Activated CD4-positive, alpha-beta memory T cell treated with anti-CD3 and anti-CD28 coated beads for 36 hours (primary cell): Measurements from ENCODE around the gene IL1R2. TPM values are rescaled to one million over a fixed set of nuclear protein-coding genes. Genes with fewer than 3 reads are reported as not detected.

Experiments
- CTCF ChIA-PET: fragments of 350-600 bp; sonication (Branson Sonifier 250); formaldehyde crosslinking; loops from one replicate; lab custom pipeline; 2021; ENCODE audit warnings: antibody characterized with exemption, inconsistent platforms; lab: Charles Lee
- POLR2A ChIA-PET: fragments of 350-600 bp; sonication (Branson Sonifier 250); formaldehyde crosslinking; loops from one replicate; lab custom pipeline; 2021; ENCODE audit warnings: antibody characterized with exemption; lab: Charles Lee
- DNase-seq: peaks from one replicate; pipeline ENCODE4 v3.0.0-alpha.2; 2020
- H3K27ac Mint-ChIP-seq: one replicate; pipeline ENCODE4 v1.8.0; 2021; ENCODE audit warnings: mixed read lengths
- H3K27me3 Mint-ChIP-seq: one replicate; pipeline ENCODE4 v1.8.0; 2021; ENCODE audit warnings: mixed read lengths
- H3K36me3 Mint-ChIP-seq: one replicate; pipeline ENCODE4 v1.8.0; 2021; ENCODE audit warnings: mixed read lengths
- H3K4me1 Mint-ChIP-seq: one replicate; pipeline ENCODE4 v1.8.0; 2021; ENCODE audit warnings: low read depth, mixed read lengths
- H3K4me3 Mint-ChIP-seq: one replicate; pipeline ENCODE4 v1.8.0; 2021; ENCODE audit warnings: mild to moderate bottlenecking, mixed read lengths
- H3K9me3 Mint-ChIP-seq: one replicate; pipeline ENCODE4 v1.8.0; 2021; ENCODE audit warnings: mixed read lengths
- intact Hi-C: fragments of 100-400 bp; cut with micrococcal nuclease; formaldehyde crosslinking; loops from one replicate; pipeline ENCODE4 v1.15.1; 2023
- total RNA-seq, 2 experiments: library from RNA; stranded (reverse); gene quantifications; one replicate each; pipeline ENCODE4 v1.2.3, GENCODE V29; 2021

IL1R2 gene
- total RNA-seq, 2 experiments from 2014 or later = 35.6 to 36.2 TPM

DNA sequence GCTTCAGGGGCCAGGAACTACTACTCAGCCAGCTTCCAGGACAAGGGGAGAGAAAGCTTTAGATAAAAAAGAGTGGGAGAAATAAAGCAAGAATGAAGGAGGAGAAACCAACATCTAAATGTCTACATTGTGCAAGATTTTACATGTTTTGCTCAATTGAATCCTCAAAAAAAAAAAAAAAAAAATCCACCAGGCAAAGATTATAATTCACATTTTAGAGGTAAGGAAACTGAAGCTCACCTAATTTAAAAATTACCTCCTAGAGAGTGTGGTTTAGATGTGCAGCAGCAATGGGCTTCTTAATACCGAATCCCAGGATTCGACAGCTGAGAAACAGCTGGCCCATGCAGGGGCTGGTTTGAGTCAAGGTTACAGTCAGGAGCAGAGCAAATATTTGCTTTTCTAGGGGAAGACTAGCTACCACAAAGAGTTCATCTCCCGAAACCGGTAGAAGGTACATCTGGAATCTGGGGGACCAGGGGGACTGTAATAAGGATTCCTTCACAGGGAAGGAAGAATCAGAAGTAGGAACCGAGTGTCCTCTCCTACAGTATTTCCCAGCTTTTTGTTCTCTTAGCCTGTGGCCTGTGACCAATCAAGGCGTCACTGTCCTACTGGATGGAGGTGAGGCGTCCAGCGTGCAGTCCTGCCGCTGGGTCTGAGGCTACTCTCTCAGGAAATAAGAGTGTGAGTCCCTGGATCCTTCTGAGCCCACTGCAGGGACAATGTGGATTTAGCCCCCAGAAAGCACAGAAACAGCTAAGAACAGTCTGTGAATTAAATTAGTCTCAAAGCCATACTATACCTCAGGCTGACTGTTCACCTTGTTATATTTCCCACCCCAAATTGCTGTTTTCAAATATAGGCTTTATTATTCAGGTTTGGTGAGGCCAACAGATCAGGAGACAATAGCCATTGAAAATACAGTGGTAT lies 42.3 kb downstream of the IL1R2 start:
- CTCF ChIA-PET = interaction anchor here (1.0 to 2.0 kb wide), 6 partner anchors 14 to 207 kb away, joined by 3 to 16 read pairs (median 6); no protein-coding TSS in a partner anchor
- no peak for DNase-seq
- intact Hi-C loops = no loop called here
- Mint-ChIP-seq H3K27ac (peak overlapping the region; percentile 71), H3K9me3 (no peaks in the 10 kb centered on the region), H3K27me3 (peaks cover 3% of the 10 kb centered on the region), H3K36me3 (peaks cover 2% of the 10 kb centered on the region), H3K4me1 (peaks cover 38% of the 10 kb centered on the region), H3K4me3 (no peak overlapping the region)
- POLR2A ChIA-PET = interaction anchor here (0.8 to 0.9 kb wide), 2 partner anchors 25 to 108 kb away, joined by 3 read pairs; partner anchors contain the start of gene IL1R1

DNA sequence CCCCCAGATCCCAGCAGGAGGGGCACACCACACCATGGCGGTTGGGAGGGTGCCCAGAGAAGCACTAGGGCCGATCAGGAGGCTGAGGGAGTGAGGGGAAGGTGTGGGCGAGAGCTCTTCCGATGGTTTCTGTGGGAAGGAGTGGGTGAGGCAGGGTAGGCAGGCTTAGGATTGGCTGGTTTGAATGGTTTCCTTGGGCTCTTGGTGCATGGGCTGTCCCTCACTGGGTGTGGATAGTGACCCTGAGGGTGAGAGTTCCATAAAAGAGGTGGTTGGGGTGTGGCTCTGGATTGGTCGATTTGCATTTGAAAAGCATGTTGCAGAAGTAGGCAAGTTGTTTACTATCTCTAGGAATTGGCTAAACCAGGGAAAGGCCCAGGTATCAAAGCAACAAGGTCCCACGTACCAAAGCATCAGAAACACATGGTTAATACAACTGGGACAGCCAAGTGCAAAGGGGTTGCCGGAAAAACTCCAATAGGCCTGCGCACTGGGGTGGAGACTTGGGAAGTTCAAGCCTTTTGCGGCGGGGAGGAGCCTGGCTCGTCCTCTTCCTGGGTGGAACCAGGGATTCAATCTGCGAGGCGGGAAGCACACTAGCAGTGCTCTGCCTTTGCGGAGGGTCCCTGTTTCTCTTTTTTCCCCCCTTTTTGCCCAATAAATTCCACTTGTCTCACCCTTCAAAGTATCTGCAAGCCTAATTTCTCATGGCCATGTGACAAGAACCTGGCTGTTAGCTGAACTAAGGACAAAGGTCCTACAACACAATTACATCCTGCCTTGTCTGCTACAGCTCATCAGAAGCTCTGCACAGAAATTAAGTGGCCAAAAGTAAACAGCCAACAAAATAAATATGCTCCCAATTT lies 43.2 kb downstream of the IL1R2 start:
- Mint-ChIP-seq H3K27me3 (peaks cover 3% of the 10 kb centered on the region), H3K36me3 (no peaks in the 10 kb centered on the region), H3K27ac (peak overlapping the region; percentile 71), H3K9me3 (no peaks in the 10 kb centered on the region), H3K4me1 (peaks cover 31% of the 10 kb centered on the region), H3K4me3 (no peak overlapping the region)
- ChIA-PET CTCF (interaction anchor here (0.7 to 2.0 kb wide), 3 partner anchors 14 to 29 kb away, joined by 3 to 16 read pairs (median 6); no protein-coding TSS in a partner anchor), POLR2A (interaction anchor here (0.9 kb wide), 1 partner anchor 24 kb away, joined by 3 read pairs; no protein-coding TSS in a partner anchor)
- intact Hi-C loops = no loop called here
- no peak for DNase-seq

DNA sequence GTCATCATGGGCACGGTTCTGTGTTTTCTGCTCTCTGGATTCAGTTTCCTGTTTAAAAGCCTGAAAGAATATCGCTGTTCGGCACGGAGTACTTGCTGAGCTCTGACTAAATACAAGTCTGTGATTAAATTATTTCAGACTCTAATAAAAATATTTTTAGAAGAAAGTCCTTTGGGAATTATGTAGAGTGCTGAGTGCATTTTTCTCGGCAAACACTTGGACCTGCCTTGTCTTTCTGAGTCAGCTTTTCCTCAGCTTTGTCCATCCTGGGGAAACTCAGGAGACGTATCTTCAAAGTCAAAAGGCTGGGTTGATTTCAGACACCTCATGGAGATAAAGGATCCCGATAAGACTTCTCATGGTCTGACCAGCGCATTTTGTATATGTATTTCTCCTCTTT lies 45.9 kb downstream of the IL1R2 start:
- ChIA-PET CTCF (interaction anchor here (0.8 to 2.2 kb wide), 3 partner anchors 18 to 406 kb away, joined by 4 to 8 read pairs (median 6); no protein-coding TSS in a partner anchor), POLR2A (no interaction called here)
- Mint-ChIP-seq H3K4me1 (peaks cover 33% of the 10 kb centered on the region), H3K36me3 (no peaks in the 10 kb centered on the region), H3K9me3 (no peaks in the 10 kb centered on the region), H3K27ac (no peak overlapping the region), H3K27me3 (peaks cover 12% of the 10 kb centered on the region), H3K4me3 (no peak overlapping the region)
- no peak for DNase-seq
- intact Hi-C loops = no loop called here

DNA sequence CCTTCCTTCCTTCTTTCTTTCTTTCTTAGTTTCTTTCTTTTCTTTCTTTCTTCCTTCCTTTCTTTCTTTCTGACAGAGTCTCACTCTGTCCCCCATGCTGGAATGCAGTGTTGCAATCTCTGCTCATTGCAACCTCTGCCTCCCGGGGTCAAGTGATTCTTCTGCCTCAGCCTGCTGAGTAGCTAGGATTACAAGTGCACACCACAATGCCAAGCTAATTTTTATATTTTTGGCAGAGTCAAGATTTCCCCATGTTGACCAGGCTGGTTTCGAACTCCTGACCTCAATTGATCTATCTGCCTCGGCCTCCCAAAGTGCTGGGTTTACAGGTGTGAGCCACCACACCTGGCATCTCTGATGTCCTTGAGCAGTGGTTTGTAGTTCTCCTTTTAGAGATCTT lies 48.5 kb downstream of the IL1R2 start:
- intact Hi-C loops = no loop called here
- CTCF ChIA-PET = interaction anchor here (1.6 kb wide), 1 partner anchor 200 kb away, joined by 5 read pairs; no protein-coding TSS in a partner anchor
- Mint-ChIP-seq H3K4me1 (peaks cover 16% of the 10 kb centered on the region), H3K27me3 (peaks cover 24% of the 10 kb centered on the region), H3K9me3 (no peaks in the 10 kb centered on the region), H3K36me3 (no peaks in the 10 kb centered on the region), H3K4me3 (no peak overlapping the region), H3K27ac (no peak overlapping the region)
- no peak for DNase-seq
- POLR2A ChIA-PET = interaction anchor here (1.1 kb wide), 1 partner anchor 12 kb away, joined by 3 read pairs; no protein-coding TSS in a partner anchor

DNA sequence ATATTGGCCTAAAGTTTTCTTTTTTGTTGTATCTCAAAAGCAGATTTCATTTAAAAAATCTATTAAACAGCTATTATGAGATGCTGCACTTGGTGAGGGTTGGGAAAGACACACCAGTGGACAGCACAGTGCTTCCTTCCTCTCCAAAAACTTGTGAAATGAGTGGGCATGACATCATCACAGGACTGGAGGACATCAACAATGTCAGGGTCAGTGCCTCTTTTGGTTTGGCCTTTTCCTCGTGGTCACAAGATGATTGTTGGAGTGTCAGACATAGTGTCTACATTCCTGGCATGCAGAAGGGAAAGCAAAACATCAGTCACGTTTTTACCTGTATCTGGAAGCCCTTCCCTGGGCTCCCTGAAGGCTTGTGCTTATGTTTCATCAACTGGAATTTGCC lies 49.6 kb downstream of the IL1R2 start:
- Mint-ChIP-seq H3K27me3 (peaks cover 33% of the 10 kb centered on the region), H3K4me3 (no peak overlapping the region), H3K27ac (no peak overlapping the region), H3K36me3 (no peaks in the 10 kb centered on the region), H3K4me1 (peaks cover 16% of the 10 kb centered on the region), H3K9me3 (no peaks in the 10 kb centered on the region)
- POLR2A ChIA-PET = no interaction called here
- CTCF ChIA-PET = interaction anchor here (0.6 to 1.6 kb wide), 2 partner anchors 143 to 199 kb away, joined by 3 to 5 read pairs; no protein-coding TSS in a partner anchor
- no peak for DNase-seq
- intact Hi-C loops = no loop called here

DNA sequence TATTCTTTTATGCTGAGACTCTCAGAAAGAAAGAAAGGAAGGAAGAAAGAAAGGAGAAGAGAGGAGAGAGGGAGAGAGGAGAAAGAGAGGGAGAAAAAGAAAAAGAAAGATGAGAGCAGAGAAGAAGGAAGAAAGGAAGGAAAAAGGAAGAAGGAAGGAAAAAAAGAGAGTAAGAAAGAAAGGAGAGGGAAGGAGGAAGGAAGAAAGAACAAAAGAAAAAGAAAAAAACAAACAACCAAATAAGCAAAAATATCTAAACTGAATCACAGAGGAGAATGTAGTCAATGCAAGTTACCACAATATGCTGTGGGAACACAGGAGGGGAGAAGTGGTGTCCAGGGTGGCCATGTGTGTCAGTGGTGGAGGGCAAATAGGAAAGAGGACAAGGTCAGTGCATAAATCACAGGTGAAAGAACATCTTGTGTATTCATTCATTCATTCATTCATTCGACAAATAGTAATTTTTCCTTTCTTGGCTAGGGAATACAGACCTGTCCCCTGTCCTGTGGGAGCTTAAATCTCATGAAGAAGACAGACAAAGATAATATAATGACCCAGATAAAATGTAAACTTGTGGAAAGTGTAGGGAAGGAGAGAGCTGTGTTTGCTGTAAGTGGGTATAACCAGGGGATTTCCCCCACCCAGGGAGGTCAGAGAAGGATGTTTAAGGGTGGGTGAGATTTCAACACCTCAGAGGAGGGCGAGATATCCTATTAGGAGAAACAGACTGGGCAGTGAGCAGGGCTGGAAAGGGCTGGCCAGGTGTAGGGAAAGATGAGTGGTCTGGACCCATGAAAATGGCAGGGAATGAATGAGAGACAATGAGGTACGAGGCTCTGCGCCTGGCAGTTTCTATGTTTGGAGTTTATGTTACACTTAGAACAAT lies 50.7 kb downstream of the IL1R2 start:
- H3K4me3 Mint-ChIP-seq = no peak overlapping the region
- CTCF ChIA-PET = no interaction called here
- intact Hi-C loops = no loop called here

DNA sequence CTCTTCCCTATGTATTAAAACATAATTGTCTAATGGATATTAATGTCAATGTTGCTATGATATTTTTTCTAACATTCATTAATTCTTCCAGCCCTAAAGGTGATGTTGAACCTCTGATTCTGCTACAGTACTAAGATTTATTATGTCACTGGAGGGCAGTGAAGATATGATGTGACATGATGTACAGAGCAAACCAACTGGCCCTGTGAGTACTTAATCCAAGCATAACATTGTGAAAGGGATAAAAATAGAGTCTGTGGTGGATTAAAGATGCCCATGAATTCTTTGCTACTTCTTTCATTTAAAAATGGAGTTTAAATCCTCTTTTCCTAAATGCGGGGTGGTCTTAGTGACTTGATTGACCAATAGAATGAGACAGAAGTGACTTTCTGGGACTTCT lies 51.8 kb downstream of the IL1R2 start:
- Mint-ChIP-seq H3K36me3 (peaks cover 2% of the 10 kb centered on the region), H3K9me3 (no peaks in the 10 kb centered on the region), H3K27ac (no peak overlapping the region), H3K4me1 (peaks cover 16% of the 10 kb centered on the region), H3K4me3 (no peak overlapping the region), H3K27me3 (peaks cover 43% of the 10 kb centered on the region)
- ChIA-PET CTCF (interaction anchor here (0.9 to 2.4 kb wide), 3 partner anchors 13 to 197 kb away, joined by 3 to 6 read pairs (median 4); no protein-coding TSS in a partner anchor), POLR2A (no interaction called here)
- no peak for DNase-seq
- intact Hi-C loops = no loop called here

More for the DNA sequence above, 50.7 kb downstream of the IL1R2 start:
- POLR2A ChIA-PET = no interaction called here
- DNase-seq = no peak
- Mint-ChIP-seq H3K4me1 (peaks cover 16% of the 10 kb centered on the region), H3K27ac (no peak overlapping the region), H3K9me3 (no peaks in the 10 kb centered on the region), H3K27me3 (peaks cover 41% of the 10 kb centered on the region), H3K36me3 (peaks cover under 1% of the 10 kb centered on the region)

DNA sequence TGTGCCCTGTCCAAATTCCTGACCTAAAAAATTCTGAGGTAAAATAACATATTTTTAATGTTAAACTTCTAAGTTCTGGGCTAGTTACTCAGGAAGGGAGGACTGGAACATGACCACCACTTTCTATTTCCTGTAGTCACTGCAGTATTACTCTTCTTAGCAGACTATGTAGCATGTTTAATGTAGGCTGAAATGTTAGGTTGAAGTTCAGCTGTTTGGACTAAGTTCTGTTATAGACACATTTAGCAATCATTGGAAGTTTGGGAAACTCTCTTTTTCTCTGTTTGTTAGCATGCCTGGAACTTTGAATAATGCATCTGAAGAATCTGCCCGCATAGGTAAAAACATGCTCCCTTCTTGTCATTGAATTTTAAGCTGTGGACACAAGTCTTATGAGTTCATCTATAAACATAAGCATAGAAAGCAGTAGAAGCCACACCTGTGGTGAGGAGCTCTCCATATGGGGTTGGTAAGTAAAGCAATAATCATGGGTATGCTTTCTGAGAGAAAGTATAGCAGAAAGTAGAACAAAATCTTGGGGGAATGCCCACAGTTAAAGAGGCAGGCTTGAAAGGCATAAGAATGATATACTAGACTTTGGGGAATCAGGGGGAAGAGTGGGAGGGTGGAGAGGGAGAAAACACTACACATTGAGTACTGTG lies 52.6 kb downstream of the IL1R2 start:
- intact Hi-C loops = loop anchor here (2.0 kb wide), 1 partner anchor 16 kb away; no protein-coding TSS in a partner anchor
- H3K4me3 Mint-ChIP-seq = no peak overlapping the region
- POLR2A ChIA-PET = no interaction called here

DNA sequence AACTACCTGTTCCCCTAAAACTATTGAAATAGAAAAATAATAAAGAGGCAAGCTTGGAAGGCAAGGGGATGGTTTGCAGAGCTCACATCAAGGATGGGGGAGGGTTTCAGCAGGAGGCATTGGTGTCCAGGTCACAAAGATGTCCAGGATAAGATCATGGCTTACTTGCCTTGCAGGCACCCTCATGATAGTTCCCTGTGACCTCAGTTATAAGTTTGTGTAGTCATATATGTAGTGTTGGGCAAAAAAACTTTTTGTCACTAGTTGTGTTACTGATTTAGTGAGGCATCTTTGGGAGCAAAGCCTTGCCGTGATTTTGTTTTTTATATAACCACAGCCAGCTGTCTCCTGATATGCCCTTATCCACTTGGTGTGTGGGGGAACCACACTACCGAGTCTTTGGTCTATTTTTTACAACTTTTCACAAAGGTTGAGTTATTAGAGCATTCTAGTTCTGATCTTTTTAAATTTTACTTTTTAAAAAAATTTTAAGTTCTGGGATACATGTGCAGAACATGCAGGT lies 53.3 kb downstream of the IL1R2 start:
- Mint-ChIP-seq H3K4me1 (peaks cover 16% of the 10 kb centered on the region), H3K27me3 (peaks cover 43% of the 10 kb centered on the region), H3K36me3 (peaks cover 2% of the 10 kb centered on the region), H3K4me3 (no peak overlapping the region), H3K9me3 (no peaks in the 10 kb centered on the region), H3K27ac (no peak overlapping the region)
- POLR2A ChIA-PET = no interaction called here
- intact Hi-C loops = loop anchor here (2.0 kb wide), 1 partner anchor 16 kb away; no protein-coding TSS in a partner anchor
- no peak for DNase-seq
- CTCF ChIA-PET = interaction anchor here (1.3 to 2.4 kb wide), 2 partner anchors 25 to 196 kb away, joined by 4 to 6 read pairs; no protein-coding TSS in a partner anchor

More for the DNA sequence above, 52.6 kb downstream of the IL1R2 start:
- peaks cover 43% of the 10 kb centered on the region for H3K27me3 Mint-ChIP-seq
- no peaks in the 10 kb centered on the region for H3K9me3 Mint-ChIP-seq
- peaks cover 16% of the 10 kb centered on the region for H3K4me1 Mint-ChIP-seq
- peaks cover 2% of the 10 kb centered on the region for H3K36me3 Mint-ChIP-seq
- H3K27ac Mint-ChIP-seq = no peak overlapping the region
- no peak for DNase-seq
- CTCF ChIA-PET = interaction anchor here (0.9 to 2.4 kb wide), 3 partner anchors 14 to 196 kb away, joined by 3 to 6 read pairs (median 4); no protein-coding TSS in a partner anchor

DNA sequence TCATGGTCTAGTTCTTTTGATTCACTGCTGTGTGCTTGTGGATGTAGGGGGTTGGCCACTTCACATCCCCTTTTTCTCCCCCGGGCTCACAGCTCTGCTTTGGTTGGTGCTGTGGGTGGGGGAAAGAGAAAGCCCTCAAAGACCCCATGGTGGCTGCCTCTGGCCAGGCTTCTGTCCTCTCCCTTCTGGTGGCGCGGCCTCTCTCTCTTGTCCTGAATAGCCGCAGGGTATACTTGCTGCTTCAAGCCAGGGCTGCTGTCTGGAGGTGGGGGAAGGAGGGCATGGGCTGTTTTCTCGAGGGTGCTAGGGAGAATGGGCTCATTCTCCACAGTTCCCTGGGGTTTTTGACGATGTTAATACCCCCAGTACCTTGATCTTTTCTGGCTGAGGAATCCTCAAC lies 53.9 kb downstream of the IL1R2 start:
- intact Hi-C loops = loop anchor here (2.0 kb wide), 1 partner anchor 17 kb away; no protein-coding TSS in a partner anchor
- ChIA-PET POLR2A (no interaction called here), CTCF (no interaction called here)
- H3K27me3 Mint-ChIP-seq = peaks cover 40% of the 10 kb centered on the region
- H3K36me3 Mint-ChIP-seq = peaks cover 2% of the 10 kb centered on the region
- H3K27ac Mint-ChIP-seq = no peak overlapping the region
- no peaks in the 10 kb centered on the region for H3K9me3 Mint-ChIP-seq
- DNase-seq = no peak
- H3K4me1 Mint-ChIP-seq = peaks cover 16% of the 10 kb centered on the region
- no peak overlapping the region for H3K4me3 Mint-ChIP-seq
